ENCODE results near the gene SUPT20H.

DNA sequence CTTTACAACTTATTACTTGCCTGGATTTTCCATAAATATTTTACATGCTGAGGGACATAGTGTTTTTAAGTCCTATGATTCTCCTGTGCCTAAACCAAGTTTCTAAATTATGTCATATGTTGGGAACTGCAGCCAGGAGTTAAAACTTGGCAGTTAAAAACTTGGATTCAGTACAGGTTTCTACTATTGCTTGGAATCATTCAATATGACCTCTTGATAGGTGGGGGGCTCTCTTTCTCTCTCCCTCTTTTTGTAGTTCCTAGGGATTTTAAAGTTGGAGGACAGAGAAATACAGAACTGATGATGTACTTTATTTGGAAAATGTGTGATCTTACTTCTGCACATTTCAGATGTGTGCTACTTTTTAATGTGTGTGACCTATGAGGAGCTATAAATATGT is 41.2 kb upstream of the SUPT20H start:
- TF ChIP-seq, protein P1, sequence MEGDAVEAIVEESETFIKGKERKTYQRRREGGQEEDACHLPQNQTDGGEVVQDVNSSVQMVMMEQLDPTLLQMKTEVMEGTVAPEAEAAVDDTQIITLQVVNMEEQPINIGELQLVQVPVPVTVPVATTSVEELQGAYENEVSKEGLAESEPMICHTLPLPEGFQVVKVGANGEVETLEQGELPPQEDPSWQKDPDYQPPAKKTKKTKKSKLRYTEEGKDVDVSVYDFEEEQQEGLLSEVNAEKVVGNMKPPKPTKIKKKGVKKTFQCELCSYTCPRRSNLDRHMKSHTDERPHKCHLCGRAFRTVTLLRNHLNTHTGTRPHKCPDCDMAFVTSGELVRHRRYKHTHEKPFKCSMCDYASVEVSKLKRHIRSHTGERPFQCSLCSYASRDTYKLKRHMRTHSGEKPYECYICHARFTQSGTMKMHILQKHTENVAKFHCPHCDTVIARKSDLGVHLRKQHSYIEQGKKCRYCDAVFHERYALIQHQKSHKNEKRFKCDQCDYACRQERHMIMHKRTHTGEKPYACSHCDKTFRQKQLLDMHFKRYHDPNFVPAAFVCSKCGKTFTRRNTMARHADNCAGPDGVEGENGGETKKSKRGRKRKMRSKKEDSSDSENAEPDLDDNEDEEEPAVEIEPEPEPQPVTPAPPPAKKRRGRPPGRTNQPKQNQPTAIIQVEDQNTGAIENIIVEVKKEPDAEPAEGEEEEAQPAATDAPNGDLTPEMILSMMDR (IDR thresholded peaks at IDR 0.05), result no peak
- no peak for TF ChIP-seq POLR2A (IDR thresholded peaks at IDR 0.05)

All from body of pancreas (tissue), 4 donors.